ENCODE measurements around the gene PDE1A.

The PDE1A gene

DNA sequence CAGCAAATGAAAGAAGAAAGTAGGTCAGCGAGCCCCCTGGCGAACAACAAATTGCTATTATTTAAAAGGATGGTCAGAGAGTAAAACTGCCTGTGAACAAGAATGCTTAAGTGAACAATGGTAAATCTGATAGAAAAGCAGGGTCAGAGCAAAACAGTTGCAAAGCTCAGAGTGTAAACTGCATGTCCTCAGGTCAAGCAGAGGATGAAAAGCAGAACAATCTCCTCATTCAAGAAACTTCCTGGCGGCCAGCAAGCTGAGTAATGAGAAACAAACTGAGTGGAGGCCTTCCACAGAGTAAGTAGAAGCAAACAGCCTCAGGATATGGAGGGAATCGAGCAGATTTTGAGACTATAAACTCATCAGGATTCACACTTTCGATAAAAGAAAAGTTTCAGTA, 323.3 kb downstream of the PDE1A start (continued):
- TF ChIP-seq, protein P1, sequence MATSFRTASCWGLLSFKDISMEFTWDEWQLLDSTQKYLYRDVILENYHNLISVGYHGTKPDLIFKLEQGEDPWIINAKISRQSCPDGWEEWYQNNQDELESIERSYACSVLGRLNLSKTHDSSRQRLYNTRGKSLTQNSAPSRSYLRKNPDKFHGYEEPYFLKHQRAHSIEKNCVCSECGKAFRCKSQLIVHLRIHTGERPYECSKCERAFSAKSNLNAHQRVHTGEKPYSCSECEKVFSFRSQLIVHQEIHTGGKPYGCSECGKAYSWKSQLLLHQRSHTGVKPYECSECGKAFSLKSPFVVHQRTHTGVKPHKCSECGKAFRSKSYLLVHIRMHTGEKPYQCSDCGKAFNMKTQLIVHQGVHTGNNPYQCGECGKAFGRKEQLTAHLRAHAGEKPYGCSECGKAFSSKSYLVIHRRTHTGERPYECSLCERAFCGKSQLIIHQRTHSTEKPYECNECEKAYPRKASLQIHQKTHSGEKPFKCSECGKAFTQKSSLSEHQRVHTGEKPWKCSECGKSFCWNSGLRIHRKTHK (tag by site-specific recombination; IDR thresholded peaks at IDR 0.05), result no peak

GRCh38 chr2:182101263-182101662, 325.6 kb downstream of the PDE1A start:
- Histone ChIP-seq H3K36me3 (ENCODE audit: control insufficient read depth in 2 of 2, insufficient read depth in 1 of 2, low read length in 2 of 2) (no peaks in the 10 kb centered on the region), H3K4me3 (ENCODE audit: low read depth, low read length) (no peak overlapping the region), H3K4me1 (ENCODE audit: control insufficient read depth, insufficient read depth, low read length) (no peaks in the 10 kb centered on the region), H3K9me3 (ENCODE audit: control insufficient read depth, insufficient read depth, low read depth, low read length) (no peaks in the 10 kb centered on the region), H3K27ac (ENCODE audit: extremely low read depth, low read depth, low read length) (no peak overlapping the region)
- ChIA-PET POLR2A (no interaction called here), CTCF (no interaction called here)
- TF ChIP-seq ZNF548 (tag by site-specific recombination; IDR thresholded peaks at IDR 0.05), result no peak
- no peak for TF ChIP-seq ZBTB7A (tag by site-specific recombination; IDR thresholded peaks at IDR 0.05; ENCODE audit: low read depth)
- no peak for TF ChIP-seq ZNF157 (tag by site-specific recombination; IDR thresholded peaks at IDR 0.05)
- no peak for TF ChIP-seq ZNF654 (tag by site-specific recombination; IDR thresholded peaks at IDR 0.05; ENCODE audit: low read depth)
- TF ChIP-seq AEBP2 (tag by site-specific recombination; IDR thresholded peaks at IDR 0.05; ENCODE audit: borderline replicate concordance), result no peak
- TF ChIP-seq ZNF433 (tag by site-specific recombination; IDR thresholded peaks at IDR 0.05; ENCODE audit: low read depth), result no peak
- TF ChIP-seq ZNF174 (tag by site-specific recombination; IDR thresholded peaks at IDR 0.05), result no peak
- no peak for TF ChIP-seq PRDM1 (tag by site-specific recombination; IDR thresholded peaks at IDR 0.05)
- TF ChIP-seq ZNF837 (tag by site-specific recombination; IDR thresholded peaks at IDR 0.05), result no peak
- no peak for TF ChIP-seq SP7 (tag by site-specific recombination; IDR thresholded peaks at IDR 0.05)
- TF ChIP-seq, protein P2, sequence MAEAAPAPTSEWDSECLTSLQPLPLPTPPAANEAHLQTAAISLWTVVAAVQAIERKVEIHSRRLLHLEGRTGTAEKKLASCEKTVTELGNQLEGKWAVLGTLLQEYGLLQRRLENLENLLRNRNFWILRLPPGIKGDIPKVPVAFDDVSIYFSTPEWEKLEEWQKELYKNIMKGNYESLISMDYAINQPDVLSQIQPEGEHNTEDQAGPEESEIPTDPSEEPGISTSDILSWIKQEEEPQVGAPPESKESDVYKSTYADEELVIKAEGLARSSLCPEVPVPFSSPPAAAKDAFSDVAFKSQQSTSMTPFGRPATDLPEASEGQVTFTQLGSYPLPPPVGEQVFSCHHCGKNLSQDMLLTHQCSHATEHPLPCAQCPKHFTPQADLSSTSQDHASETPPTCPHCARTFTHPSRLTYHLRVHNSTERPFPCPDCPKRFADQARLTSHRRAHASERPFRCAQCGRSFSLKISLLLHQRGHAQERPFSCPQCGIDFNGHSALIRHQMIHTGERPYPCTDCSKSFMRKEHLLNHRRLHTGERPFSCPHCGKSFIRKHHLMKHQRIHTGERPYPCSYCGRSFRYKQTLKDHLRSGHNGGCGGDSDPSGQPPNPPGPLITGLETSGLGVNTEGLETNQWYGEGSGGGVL (tag by site-specific recombination; IDR thresholded peaks at IDR 0.05), result no peak
- TF ChIP-seq ZSCAN23 (tag by site-specific recombination; IDR thresholded peaks at IDR 0.05), result no peak
- TF ChIP-seq, protein P3, sequence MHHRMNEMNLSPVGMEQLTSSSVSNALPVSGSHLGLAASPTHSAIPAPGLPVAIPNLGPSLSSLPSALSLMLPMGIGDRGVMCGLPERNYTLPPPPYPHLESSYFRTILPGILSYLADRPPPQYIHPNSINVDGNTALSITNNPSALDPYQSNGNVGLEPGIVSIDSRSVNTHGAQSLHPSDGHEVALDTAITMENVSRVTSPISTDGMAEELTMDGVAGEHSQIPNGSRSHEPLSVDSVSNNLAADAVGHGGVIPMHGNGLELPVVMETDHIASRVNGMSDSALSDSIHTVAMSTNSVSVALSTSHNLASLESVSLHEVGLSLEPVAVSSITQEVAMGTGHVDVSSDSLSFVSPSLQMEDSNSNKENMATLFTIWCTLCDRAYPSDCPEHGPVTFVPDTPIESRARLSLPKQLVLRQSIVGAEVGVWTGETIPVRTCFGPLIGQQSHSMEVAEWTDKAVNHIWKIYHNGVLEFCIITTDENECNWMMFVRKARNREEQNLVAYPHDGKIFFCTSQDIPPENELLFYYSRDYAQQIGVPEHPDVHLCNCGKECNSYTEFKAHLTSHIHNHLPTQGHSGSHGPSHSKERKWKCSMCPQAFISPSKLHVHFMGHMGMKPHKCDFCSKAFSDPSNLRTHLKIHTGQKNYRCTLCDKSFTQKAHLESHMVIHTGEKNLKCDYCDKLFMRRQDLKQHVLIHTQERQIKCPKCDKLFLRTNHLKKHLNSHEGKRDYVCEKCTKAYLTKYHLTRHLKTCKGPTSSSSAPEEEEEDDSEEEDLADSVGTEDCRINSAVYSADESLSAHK (tag by site-specific recombination; IDR thresholded peaks at IDR 0.05), result no peak
- TF ChIP-seq ZNF776 (tag by site-specific recombination; IDR thresholded peaks at IDR 0.05; ENCODE audit: borderline replicate concordance), result no peak

DNA sequence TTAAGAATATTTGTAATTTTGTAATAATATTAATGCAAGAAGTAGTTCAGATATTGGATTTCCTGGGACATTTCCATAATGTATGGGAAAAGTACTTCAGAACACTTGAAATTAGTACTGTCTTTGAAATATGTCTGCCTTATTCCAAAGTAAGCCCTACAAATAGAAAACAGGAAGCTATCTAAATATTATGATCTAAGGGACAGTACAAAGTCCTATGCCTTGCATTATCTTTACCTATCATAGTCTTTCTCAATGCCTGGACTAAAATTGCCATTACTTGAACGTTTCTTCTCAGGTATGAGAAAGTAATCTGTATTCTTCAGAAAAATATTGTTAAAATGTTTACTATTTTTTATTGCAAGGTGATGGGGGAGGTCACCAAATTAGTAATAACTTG, 328.2 kb downstream of the PDE1A start:
- H3K4me3 ChIP-seq (ENCODE audit: low read depth, low read length), result no peak overlapping the region
- H3K9me3 ChIP-seq (ENCODE audit: control insufficient read depth, insufficient read depth, low read depth, low read length), result no peaks in the 10 kb centered on the region
- ChIA-PET CTCF (interaction anchor here (0.5 kb wide), 1 partner anchor 317 kb away, joined by 3 read pairs; no protein-coding TSS in a partner anchor), POLR2A (no interaction called here)
- TF ChIP-seq IKZF3 (tag by site-specific recombination; IDR thresholded peaks at IDR 0.05), result no peak
- no peak for TF ChIP-seq SETDB1 (IDR thresholded peaks at IDR 0.05; ENCODE audit: insufficient read length, low read length)
- TF ChIP-seq ZEB2 (tag by site-specific recombination; IDR thresholded peaks at IDR 0.05), result no peak
- TF ChIP-seq ZNF404 (tag by site-specific recombination; IDR thresholded peaks at IDR 0.05), result no peak
- TF ChIP-seq SP2 (tag by site-specific recombination; IDR thresholded peaks at IDR 0.05), result no peak
- no peaks in the 10 kb centered on the region for H3K36me3 ChIP-seq (ENCODE audit: control insufficient read depth in 2 of 2, insufficient read depth in 1 of 2, low read length in 2 of 2)
- no peaks in the 10 kb centered on the region for H3K4me1 ChIP-seq (ENCODE audit: control insufficient read depth, insufficient read depth, low read length)
- H3K27ac ChIP-seq (ENCODE audit: extremely low read depth, low read depth, low read length), result no peak overlapping the region
